NOMO-1 treated with DMSO at 0.1 percent for 48 hours (cell line): Measurements from ENCODE around the gene HDLBP.
"Not testable (repeated sequence)": the region's sequence is repeated elsewhere in the genome, so short reads cannot be mapped to it uniquely, and the experiment has no call there.

Experiments
- DNase-seq: peaks from one replicate; lab custom pipeline; 2025; ENCODE audit not compliant: unreplicated experiment; lab: John Stamatoyannopoulos, UW

HDLBP gene

GRCh38 chr2:241198381-241199279 is 116.8 kb downstream of the HDLBP start:
- no peak for DNase-seq

- no peak for DNase-seq
These were observed 117.5 kb downstream of the HDLBP start for GRCh38 chr2:241197947-241198346.

- DNase-seq = not testable (repeated sequence)
These were observed 118.2 kb downstream of the HDLBP start for GRCh38 chr2:241197246-241197645.

GRCh38 chr2:241195506-241196130 is 119.9 kb downstream of the HDLBP start:
- DNase-seq = no peak

GRCh38 chr2:241194811-241195210 is 120.7 kb downstream of the HDLBP start:
- DNase-seq = no peak

- DNase-seq = no peak
These were observed 122.2 kb downstream of the HDLBP start for GRCh38 chr2:241193271-241193670.

- DNase-seq = no peak
These were observed 124.4 kb downstream of the HDLBP start for GRCh38 chr2:241191081-241191480.

GRCh38 chr2:241190291-241190981 is 125.0 kb downstream of the HDLBP start:
- DNase-seq = no peak

- DNase-seq = no peak
These were observed 125.6 kb downstream of the HDLBP start for GRCh38 chr2:241189856-241190201.

- DNase-seq = no peak
These were observed 126.2 kb downstream of the HDLBP start for GRCh38 chr2:241189093-241189855.

- DNase-seq = no peak
These were observed 126.9 kb downstream of the HDLBP start, which contains the start of gene ANO7 for GRCh38 chr2:241188361-241189092. ANO7 (plus strand) TSS chr2:241188677; CDS start chr2:241190064, 1,387 bp downstream.

- DNase-seq = no peak
These were observed 127.6 kb downstream of the HDLBP start for GRCh38 chr2:241187918-241188234.

- no peak for DNase-seq
These were observed 128.2 kb downstream of the HDLBP start for GRCh38 chr2:241187101-241187917.

GRCh38 chr2:241185961-241186360 is 129.5 kb downstream of the HDLBP start:
- no peak for DNase-seq

GRCh38 chr2:241184901-241185300 is 130.6 kb downstream of the HDLBP start:
- no peak for DNase-seq

GRCh38 chr2:241183221-241183620 is 132.3 kb downstream of the HDLBP start:
- DNase-seq = no peak

- DNase-seq = no peak
These were observed 132.8 kb downstream of the HDLBP start for GRCh38 chr2:241182531-241183133.

- DNase-seq = no peak
These were observed 133.3 kb downstream of the HDLBP start for GRCh38 chr2:241182126-241182525.

- DNase-seq = no peak
These were observed 135.0 kb downstream of the HDLBP start for GRCh38 chr2:241180495-241180894.
